ENCODE measurements around the gene ZNF777.

GRCh38 chr7:149433124-149433523, 27.7 kb downstream of the ZNF777 start:
- TF ChIP-seq KAT7 (CRISPR knock-in tag; IDR thresholded peaks at IDR 0.05; ENCODE audit: borderline replicate concordance) (no peak), ETV6 (CRISPR knock-in tag; IDR thresholded peaks at IDR 0.05) (no peak), MYBL2 (CRISPR knock-in tag; IDR thresholded peaks at IDR 0.05) (no peak), CREB1 (CRISPR knock-in tag; IDR thresholded peaks at IDR 0.05) (no peak), EMX1 (CRISPR knock-in tag; IDR thresholded peaks at IDR 0.05) (no peak)
- TF ChIP-seq, protein P1, sequence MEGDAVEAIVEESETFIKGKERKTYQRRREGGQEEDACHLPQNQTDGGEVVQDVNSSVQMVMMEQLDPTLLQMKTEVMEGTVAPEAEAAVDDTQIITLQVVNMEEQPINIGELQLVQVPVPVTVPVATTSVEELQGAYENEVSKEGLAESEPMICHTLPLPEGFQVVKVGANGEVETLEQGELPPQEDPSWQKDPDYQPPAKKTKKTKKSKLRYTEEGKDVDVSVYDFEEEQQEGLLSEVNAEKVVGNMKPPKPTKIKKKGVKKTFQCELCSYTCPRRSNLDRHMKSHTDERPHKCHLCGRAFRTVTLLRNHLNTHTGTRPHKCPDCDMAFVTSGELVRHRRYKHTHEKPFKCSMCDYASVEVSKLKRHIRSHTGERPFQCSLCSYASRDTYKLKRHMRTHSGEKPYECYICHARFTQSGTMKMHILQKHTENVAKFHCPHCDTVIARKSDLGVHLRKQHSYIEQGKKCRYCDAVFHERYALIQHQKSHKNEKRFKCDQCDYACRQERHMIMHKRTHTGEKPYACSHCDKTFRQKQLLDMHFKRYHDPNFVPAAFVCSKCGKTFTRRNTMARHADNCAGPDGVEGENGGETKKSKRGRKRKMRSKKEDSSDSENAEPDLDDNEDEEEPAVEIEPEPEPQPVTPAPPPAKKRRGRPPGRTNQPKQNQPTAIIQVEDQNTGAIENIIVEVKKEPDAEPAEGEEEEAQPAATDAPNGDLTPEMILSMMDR (IDR thresholded peaks at IDR 0.05), result no peak

Measured in WTC11 (cell line).